ENCODE data around the gene IL22RA1. TPM values are rescaled to one million over a fixed set of nuclear protein-coding genes. Genes with fewer than 3 reads are reported as not detected.
A peak's percentile ranks its signal among the peaks of the same experiment; 100 is the strongest.

Gene IL22RA1
- total and polyA plus RNA-seq, 2 donors from 2014 or later = 1.4 TPM

DNA sequence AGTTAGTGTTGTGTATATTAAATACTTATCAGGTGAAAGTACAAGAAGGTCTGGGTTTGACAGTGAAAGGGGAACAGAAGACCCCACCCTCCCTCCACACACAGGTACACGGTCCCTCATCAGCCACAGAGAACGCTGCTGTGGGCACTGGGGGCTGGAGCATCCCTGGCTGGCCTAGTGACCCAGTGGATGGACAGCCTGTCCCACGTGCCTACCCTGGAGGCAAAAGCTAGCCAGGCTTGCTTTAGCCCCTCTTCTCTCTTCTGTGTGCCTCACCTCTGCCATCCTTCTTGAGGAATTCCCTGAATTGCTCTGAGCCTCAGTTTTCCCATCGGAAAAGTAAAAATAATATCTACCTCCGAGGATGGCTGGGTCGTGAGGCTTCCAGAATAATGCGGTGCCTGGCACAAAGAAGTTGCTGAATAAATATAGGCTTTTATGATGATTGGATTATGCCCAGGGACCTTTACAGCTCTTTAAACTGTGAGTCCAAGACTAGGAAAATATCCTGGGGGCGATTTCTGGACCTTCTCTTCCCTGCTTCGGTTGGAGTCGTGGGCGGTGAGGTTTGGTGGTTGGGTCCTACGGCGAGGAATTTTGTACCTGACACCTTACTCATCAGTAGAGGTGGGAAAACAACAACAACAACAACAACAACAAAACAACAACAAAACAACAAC, 43.2 kb upstream of the IL22RA1 start:
- no peaks in the 10 kb centered on the region for H3K9me3 ChIP-seq (ENCODE audit: control insufficient read depth in 2 of 3, insufficient read depth in 1 of 3, low read length in 3 of 3)
- FAIRE-seq (no peak), DNase-seq (no peak)
- no peaks in the 10 kb centered on the region for H3K27me3 ChIP-seq (ENCODE audit: control insufficient read depth, insufficient read depth, low read length)
- intact Hi-C loops (cut with DNase I) = no loop called here
- peaks cover 0 to 4% (median 0%) of the 10 kb centered on the region in 3 donors for H3K4me1 ChIP-seq (ENCODE audit: control insufficient read depth in 2 of 3, insufficient read depth in 2 of 3, low read depth in 1 of 3, low read length in 3 of 3)
- no peak for TF ChIP-seq CTCF (IDR thresholded peaks at IDR 0.05; ENCODE audit: borderline replicate concordance, extremely low read depth, insufficient read depth)
- H3K27ac ChIP-seq (ENCODE audit: low read depth in 2 of 2, low read length in 2 of 2) = peak overlapping the region; percentile 8 to 78
- peak overlapping the region in 2 of 3 donors; percentile 55 to 73 for H3K4me3 ChIP-seq (ENCODE audit: low read length in 3 of 3)
- no peaks in the 10 kb centered on the region for H3K36me3 ChIP-seq (ENCODE audit: control insufficient read depth in 2 of 3, insufficient read depth in 3 of 3, low read length in 3 of 3)
- peak overlapping the region in 1 of 3 donors; percentile 81 for H3K9ac ChIP-seq (ENCODE audit: low read length in 3 of 3)

DNA sequence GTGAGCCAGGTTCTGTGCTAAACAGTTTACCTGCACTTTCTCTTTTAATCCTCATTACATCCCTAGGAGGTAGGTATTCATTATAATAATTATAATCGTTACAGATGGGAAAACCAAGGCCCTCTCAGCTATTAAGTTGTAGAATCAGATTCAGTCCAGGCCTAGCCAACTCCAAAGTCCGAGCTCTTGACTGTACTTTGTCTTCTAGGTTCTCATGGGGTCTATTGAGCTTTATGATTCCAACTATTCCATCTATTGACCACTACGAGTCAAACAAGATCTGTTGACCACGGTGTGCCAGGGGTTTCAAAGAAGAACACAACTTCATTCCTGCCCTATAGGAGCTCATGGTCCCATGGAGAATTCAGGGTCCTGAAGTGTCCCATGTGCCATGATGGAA, 42.1 kb upstream of the IL22RA1 start:
- FAIRE-seq (no peak), DNase-seq (no peak)
- no peaks in the 10 kb centered on the region for H3K9me3 ChIP-seq (ENCODE audit: control insufficient read depth in 2 of 3, insufficient read depth in 1 of 3, low read length in 3 of 3)
- no peak for TF ChIP-seq CTCF (IDR thresholded peaks at IDR 0.05; ENCODE audit: borderline replicate concordance, extremely low read depth, insufficient read depth)
- peaks cover 0 to 4% (median 0%) of the 10 kb centered on the region in 3 donors for H3K4me1 ChIP-seq (ENCODE audit: control insufficient read depth in 2 of 3, insufficient read depth in 2 of 3, low read depth in 1 of 3, low read length in 3 of 3)
- no peak overlapping the region for H3K9ac ChIP-seq (ENCODE audit: low read length in 3 of 3)
- H3K27me3 ChIP-seq (ENCODE audit: control insufficient read depth, insufficient read depth, low read length) = no peaks in the 10 kb centered on the region
- H3K36me3 ChIP-seq (ENCODE audit: control insufficient read depth in 2 of 3, insufficient read depth in 3 of 3, low read length in 3 of 3) = no peaks in the 10 kb centered on the region
- no peak overlapping the region for H3K27ac ChIP-seq (ENCODE audit: low read depth in 2 of 2, low read length in 2 of 2)
- intact Hi-C loops (cut with DNase I) = no loop called here
- H3K4me3 ChIP-seq (ENCODE audit: low read length in 3 of 3) = no peak overlapping the region

DNA sequence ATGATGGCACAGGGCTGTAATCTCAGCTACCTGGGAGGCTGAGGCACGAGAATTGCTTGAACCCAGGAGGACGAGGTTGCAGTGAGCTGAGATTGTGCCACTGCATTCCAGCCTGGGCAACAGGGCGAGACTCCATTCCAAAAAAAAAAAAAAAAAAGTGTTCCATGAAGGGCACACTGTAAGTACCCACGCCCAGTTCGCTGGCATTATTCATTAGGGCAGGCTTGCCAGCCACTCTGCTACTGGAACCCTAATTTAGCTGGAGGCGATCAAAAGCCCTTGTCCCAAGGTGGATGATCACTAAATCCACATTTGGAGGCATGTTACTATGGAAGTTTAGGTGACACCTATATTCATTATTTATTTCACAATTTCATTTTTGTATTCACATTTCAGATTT, 39.1 kb upstream of the IL22RA1 start:
- Histone ChIP-seq H3K27me3 (ENCODE audit: control insufficient read depth, insufficient read depth, low read length) (no peaks in the 10 kb centered on the region), H3K9ac (ENCODE audit: low read length in 3 of 3) (no peak overlapping the region), H3K4me3 (ENCODE audit: low read length in 3 of 3) (no peak overlapping the region), H3K36me3 (ENCODE audit: control insufficient read depth in 2 of 3, insufficient read depth in 3 of 3, low read length in 3 of 3) (no peaks in the 10 kb centered on the region), H3K4me1 (ENCODE audit: control insufficient read depth in 2 of 3, insufficient read depth in 2 of 3, low read depth in 1 of 3, low read length in 3 of 3) (no peaks in the 10 kb centered on the region), H3K27ac (ENCODE audit: low read depth in 2 of 2, low read length in 2 of 2) (no peak overlapping the region), H3K9me3 (ENCODE audit: control insufficient read depth in 2 of 3, insufficient read depth in 1 of 3, low read length in 3 of 3) (no peaks in the 10 kb centered on the region)
- intact Hi-C loops (cut with DNase I) = no loop called here
- TF ChIP-seq CTCF (IDR thresholded peaks at IDR 0.05; ENCODE audit: borderline replicate concordance, extremely low read depth, insufficient read depth) = no peak
- FAIRE-seq (no peak), DNase-seq (no peak)

DNA sequence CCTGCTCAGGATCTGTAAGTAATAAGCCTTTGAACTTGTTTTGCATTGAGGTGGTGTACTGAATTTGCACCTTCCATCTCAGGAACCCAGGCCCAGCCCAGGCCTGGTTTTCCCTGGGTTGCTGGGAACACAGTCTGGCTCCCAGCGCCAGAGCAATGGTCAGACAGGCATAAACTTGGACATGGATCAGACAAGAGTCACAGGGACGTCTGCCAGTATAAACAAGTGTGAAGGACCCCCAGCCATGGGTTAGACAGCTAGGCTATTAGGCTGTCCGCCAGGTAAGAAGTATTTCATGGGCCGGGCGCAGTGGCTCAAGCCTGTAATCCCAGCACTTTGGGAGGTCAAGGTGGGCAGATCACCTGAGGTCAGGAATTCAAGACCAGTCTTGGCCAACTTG, 38.7 kb upstream of the IL22RA1 start:
- H3K9ac ChIP-seq (ENCODE audit: low read length in 3 of 3) = no peak overlapping the region
- no peak overlapping the region for H3K4me3 ChIP-seq (ENCODE audit: low read length in 3 of 3)
- FAIRE-seq (no peak), DNase-seq (no peak)
- H3K27me3 ChIP-seq (ENCODE audit: control insufficient read depth, insufficient read depth, low read length) = no peaks in the 10 kb centered on the region
- no peaks in the 10 kb centered on the region for H3K4me1 ChIP-seq (ENCODE audit: control insufficient read depth in 2 of 3, insufficient read depth in 2 of 3, low read depth in 1 of 3, low read length in 3 of 3)
- H3K9me3 ChIP-seq (ENCODE audit: control insufficient read depth in 2 of 3, insufficient read depth in 1 of 3, low read length in 3 of 3) = no peaks in the 10 kb centered on the region
- no peaks in the 10 kb centered on the region for H3K36me3 ChIP-seq (ENCODE audit: control insufficient read depth in 2 of 3, insufficient read depth in 3 of 3, low read length in 3 of 3)
- peak overlapping the region in 1 of 2 donors; percentile 22 for H3K27ac ChIP-seq (ENCODE audit: low read depth in 2 of 2, low read length in 2 of 2)
- intact Hi-C loops (cut with DNase I) = no loop called here
- TF ChIP-seq CTCF (IDR thresholded peaks at IDR 0.05; ENCODE audit: borderline replicate concordance, extremely low read depth, insufficient read depth) = no peak
